Right renal pelvis (tissue), 4 donors: ENCODE results near the gene GAS2L3. TPM values are rescaled to one million over a fixed set of nuclear protein-coding genes. Genes with fewer than 3 reads are reported as not detected.

Experiments used
- DNase-seq, 4 donors: peaks; one replicate each; pipeline ENCODE4 v3.0.0-alpha.2; 2013; ENCODE audit warnings: low read depth in 4 of 4, low spot score in 3 of 4, missing footprints in 1 of 4
- polyA plus RNA-seq, 4 donors: library from polyadenylated mRNA; unstranded; fragments of 120-200 nt; gene quantifications; one replicate each; pipeline ENCODE4 v1.2.1, GENCODE V29; 2013; ENCODE audit not compliant: insufficient read length in 4 of 4

Gene GAS2L3
- polyA plus RNA-seq, 4 donors, result 16.1 to 20.9 (median 19.2) TPM

DNA sequence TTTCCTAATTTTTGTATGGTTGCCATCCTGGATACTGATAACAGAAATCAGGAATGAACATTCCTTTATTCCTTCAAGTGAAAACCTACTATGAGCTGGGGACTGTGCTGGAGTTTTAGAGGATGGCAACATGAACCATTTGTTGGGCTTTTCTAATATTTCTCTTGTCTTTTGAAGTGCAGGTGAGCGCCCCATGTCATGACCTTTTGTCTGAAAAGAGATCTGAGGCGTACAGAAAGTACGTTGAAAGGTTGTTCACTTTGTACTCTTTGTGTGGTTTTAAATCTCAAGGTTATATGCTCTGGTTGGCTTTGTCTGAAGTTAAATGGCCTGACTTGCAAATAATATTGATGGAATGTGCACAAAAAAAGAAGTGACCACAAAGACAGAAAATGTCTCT lies 79.0 kb downstream of the GAS2L3 start:
- DNase-seq, result no peak

DNA sequence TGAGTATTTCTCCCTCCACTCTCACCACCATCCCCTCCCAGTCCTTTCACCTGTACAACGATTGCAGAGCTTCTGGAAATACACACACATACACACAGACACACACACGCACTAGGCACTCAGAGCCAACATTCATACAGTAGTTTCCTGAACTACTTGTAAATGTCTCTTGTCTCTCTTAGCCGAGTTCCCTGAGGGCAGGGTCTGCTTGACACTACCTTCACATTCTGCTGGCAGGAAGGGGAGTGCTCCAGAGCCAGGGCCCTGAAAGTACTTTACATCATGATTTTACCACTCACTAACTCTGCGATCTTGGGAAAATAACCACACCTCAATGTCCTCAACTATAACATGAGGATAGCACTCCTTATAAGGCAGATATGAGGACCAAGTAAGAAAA lies 82.7 kb downstream of the GAS2L3 start:
- no peak for DNase-seq

DNA sequence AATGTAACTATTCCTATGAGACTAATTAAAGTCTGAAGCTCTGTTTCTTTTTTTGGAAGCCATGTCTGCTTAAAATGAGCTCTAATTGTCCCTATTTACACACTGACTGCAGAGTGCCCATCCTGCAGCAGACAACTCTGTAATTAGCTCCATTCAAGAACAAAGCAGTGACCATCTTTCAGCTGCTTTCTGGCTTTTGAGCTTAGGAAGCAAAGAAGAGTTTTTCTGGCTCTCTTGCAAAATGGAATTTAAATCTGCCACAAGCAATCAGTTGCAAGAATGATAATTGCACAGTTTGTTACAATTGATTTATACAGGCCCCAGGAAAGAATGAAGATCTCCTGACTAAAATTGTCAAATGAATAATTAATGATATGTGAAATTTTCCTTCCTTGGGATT lies 83.4 kb downstream of the GAS2L3 start:
- DNase-seq, result no peak

DNA sequence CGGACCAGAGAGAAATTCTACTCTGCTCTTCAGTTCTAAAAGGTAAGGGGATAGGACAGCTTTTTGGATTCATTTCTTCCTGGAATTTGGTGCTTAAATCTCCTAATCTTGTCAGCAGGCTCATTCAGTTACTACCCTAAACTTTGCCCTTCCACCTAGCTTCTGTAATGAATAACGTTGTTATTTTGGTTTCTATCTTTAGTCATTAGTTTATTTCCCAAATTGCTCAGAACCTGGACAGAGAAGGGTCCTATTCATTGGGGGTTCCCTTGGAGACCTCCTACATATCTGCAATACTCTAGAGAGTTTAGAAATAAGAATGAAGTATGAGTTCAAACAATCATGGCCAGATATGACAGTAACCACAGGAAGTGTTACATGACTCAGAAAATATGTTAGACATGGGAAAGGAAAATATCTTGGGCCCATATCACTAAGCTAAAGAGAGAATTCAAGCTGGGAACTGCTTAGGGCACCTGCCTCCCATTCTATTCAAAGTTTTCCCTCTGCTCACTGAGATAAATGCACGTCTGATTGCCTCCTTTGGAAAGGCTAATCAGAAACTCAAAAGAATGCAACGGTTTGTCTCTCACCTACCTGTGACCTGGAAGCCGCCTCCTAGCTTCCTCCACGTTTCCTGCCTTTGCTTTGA lies 87.9 kb downstream of the GAS2L3 start:
- no peak for DNase-seq

DNA sequence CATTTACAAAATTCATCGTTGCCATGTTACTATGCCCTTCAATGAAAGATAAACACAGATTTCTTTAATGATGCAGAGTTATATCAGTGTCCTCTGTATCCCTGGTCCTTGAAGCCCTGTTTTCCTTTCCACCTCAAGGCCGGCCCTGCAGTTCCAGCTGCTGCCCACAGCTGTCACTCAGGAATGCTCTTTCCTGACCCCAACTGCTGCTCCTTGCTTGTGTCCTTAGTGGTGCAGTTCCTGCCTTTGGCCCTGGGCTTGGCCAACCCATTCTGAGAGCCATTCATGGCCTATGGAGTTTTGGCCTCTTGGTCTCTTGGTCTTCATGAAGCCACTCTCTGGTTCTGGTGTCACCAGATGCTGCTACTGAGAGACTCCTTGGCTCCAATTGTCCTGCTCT lies 93.1 kb downstream of the GAS2L3 start:
- DNase-seq, result no peak

DNA sequence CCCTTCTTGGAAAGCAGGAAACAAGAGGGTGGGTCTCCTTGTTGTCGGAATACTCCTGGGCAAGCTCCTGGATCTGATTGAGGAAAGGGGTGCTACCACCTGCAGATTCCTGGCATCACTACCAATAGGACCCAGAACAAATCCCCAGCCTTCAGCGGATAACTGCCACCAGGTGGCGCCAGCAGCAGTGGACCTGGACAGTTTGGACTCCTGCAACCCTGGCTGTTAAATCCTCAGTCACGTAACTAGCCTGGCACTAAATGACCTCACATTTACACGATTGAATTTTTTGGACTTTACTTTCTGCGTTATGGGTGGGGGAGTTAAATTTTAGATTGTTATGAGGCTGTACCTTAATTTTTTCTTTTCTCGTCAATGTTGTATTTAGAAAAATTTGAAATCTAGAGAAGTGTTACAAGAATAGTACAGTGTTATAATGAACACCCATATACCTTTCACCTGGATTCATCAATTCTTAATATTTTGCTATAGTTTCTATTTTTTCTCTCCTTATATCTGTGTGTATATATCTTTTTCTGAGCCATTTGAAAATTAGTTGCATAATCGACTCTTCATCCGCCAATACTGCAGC lies 95.6 kb downstream of the GAS2L3 start:
- peak; percentile 24 to 42 (median 32) for DNase-seq

DNA sequence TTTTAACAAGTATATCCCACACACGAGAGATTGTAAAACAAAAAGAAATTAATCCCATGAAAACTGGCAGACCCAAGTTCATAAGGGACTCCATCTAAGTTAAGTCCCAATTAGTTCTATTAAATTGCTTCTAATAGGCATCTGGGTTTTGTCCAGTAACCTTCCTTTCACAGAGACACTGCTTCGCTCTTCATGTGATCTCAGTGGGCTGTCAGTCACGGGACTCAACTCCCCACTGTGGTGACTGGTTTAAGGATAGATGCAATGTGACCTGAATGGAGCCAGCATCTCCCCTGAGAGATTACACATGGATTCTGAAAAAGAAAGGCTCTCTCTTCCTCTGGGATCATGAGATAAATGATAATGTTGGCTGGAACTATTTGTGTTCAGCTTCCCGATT lies 96.4 kb downstream of the GAS2L3 start:
- no peak for DNase-seq

DNA sequence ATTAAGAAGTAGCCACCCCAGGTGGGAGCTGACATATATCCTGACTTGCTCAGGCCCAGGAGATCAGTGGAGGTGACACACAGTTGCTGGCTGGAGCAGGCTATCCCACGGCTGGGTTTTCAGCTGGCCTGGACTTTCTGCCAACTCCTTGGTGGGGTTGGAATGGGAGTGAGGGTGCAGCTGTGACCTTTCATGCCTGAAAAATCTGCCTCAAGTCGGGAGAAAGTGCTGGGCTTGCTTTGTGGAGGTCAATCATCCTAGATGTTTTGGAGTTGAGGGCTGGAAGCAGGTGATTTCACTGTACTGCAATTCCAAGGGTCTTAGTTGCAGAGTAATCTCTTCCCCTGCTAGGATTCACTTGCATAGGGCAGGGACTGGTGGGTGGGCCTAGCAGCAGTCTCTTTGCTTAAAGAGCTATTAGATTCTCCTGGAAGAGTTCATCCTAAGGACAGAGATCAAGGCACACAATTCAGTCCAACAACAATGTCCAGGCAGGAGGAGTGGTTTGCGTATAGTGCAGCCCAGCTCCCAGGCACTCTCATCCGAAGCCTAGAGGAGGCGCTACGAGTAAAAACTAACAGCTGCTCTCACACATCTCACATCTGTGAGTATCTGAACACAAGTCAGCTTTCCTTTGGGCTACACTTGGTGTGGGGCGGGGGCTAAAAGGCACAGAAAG lies 98.1 kb downstream of the GAS2L3 start:
- no peak for DNase-seq

DNA sequence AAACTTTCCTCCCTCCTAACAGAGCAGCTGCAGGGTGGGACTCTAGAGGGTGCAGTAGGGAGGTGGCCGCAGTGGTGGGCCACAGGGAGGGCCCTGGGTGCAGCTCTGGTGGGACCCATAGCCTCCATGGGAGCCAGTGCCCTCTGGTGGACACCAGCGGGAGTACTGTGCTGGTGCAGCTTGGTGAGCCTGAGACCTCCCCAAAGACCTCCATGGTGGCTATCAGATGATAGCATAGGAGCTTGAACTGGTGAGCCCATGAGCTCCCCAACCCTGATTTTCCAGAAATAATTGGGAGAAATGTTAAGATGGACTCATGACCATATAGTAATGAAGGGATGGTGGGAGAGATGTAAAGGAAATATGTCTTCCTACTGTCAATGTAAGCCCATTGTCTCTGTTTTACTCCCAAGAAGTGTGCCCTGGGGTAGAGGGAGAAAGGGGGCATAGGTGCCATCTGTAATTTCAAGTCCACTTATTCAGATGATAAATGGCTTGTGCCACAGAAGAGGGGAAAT lies 98.7 kb downstream of the GAS2L3 start:
- no peak for DNase-seq

DNA sequence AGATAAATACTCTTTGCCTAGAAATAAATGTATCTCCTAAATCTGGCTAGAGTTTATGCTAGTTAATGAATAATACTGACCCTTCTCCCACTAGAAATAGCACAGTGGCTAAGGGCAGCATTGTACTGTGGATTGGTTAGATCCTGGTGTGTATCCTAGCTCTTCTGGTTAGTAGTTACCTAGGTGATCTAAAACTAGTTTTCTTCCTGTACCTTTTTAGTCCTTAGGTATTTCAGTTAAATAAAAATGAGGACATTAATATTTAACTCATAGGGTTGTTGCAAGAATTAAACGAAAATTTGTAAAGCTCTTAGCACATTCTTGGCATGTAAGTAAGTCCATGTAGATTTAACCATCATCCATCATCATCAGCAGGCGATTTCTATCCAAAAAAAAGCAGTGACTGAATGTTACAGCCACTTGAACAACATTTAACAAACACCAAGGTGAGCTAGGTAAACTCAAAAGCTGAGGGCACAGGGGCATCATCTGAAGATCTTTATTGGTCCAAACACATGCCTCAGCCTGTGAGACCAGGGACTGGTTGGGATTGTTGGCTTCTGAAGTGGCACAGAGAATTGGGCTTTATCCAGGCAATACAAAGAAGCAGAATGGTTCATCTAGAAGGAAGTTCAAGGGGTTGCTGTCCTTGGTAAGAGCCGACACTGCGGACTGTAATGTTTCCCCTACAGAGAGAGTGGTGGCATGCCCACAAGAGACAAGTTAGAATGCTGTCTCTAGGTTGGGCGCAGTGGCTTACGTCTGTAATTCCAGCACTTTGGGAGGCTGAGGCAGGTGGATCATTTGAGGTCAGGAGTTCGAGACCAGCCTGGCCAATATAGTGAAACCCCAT lies 100.8 kb downstream of the GAS2L3 start:
- DNase-seq, result no peak

Other genes with a start within 250 kb of the GAS2L3 start
- gene SLC17A8, start 216.6 kb upstream of the GAS2L3 start, polyA plus RNA-seq, result under 1 TPM; 0.22 to 0.51 (median 0.37) TPM
- gene NR1H4, start 99.8 kb upstream of the GAS2L3 start, polyA plus RNA-seq, result 10 to 100 TPM; 13.0 to 18.6 (median 15.0) TPM
- 1 to 10 TPM in 1 of 4 donors, under 1 TPM in 3; 0.75 to 1.5 (median 0.94) TPM for gene ANO4, start 221.1 kb downstream of the GAS2L3 start, polyA plus RNA-seq